HepG2 (cell line): ENCODE measurements around the gene POLE4. TPM values are rescaled to one million over a fixed set of nuclear protein-coding genes. Genes with fewer than 3 reads are reported as not detected.

Source experiments
- CBFB ChIP-seq: sonication (generic); formaldehyde crosslinking; IDR thresholded peaks from 2 replicates; pipeline ENCODE4 v1.4.0; 2020; ENCODE audit warnings: missing genetic modification reagents
- HNF1A ChIP-seq, 2 experiments: sonication (generic) in 1 of 2; formaldehyde crosslinking in 1 of 2; IDR thresholded peaks; 2 replicates each; pipeline versions ENCODE4 v1.4.0 to v1.6.1; 2016 to 2020; ENCODE audit warnings: borderline replicate concordance in 1 of 2, low read depth in 1 of 2, mild to moderate bottlenecking in 1 of 2, missing genetic modification reagents in 1 of 2
- ISL2 ChIP-seq: sonication (generic); formaldehyde crosslinking; IDR thresholded peaks from 2 replicates; pipeline ENCODE4 v1.5.0; 2020; ENCODE audit warnings: missing genetic modification reagents
- NFKB2 ChIP-seq: sonication (generic); formaldehyde crosslinking; IDR thresholded peaks from 2 replicates; pipeline ENCODE4 v1.4.0; 2020; ENCODE audit warnings: missing genetic modification reagents, borderline replicate concordance
- NR2F2 ChIP-seq: IDR thresholded peaks from 2 replicates; pipeline ENCODE4 v1.6.1; 2012; ENCODE audit warnings: low read depth, inconsistent platforms, borderline replicate concordance
- PATZ1 ChIP-seq: sonication (generic); formaldehyde crosslinking; IDR thresholded peaks from 2 replicates; pipeline ENCODE4 v1.4.0; 2020; ENCODE audit warnings: missing genetic modification reagents
- RAD21 ChIP-seq: fragments of 450-650 bp; formaldehyde crosslinking; IDR thresholded peaks from 2 replicates; pipeline ENCODE4 v1.5.0; 2020; ENCODE audit warnings: mild to moderate bottlenecking
- RBM39 ChIP-seq: fragments of 200-400 bp; formaldehyde crosslinking; IDR thresholded peaks from one replicate; pipeline ENCODE4 v1.6.1; 2018; ENCODE audit warnings: antibody characterized with exemption, mild to moderate bottlenecking, low read depth, low read length; ENCODE audit not compliant: poor library complexity, severe bottlenecking
- SMYD3 ChIP-seq: sonication (generic); formaldehyde crosslinking; IDR thresholded peaks from 2 replicates; pipeline ENCODE4 v1.8.1; 2023; ENCODE audit warnings: mild to moderate bottlenecking, missing genetic modification reagents
- XRCC5 ChIP-seq: fragments of 200-400 bp; formaldehyde crosslinking; optimal IDR thresholded peaks from 2 replicates; pipeline ENCODE3; 2017; ENCODE audit warnings: mild to moderate bottlenecking, low read length
- ZFP37 ChIP-seq: sonication (generic); formaldehyde crosslinking; IDR thresholded peaks from 2 replicates; pipeline ENCODE4 v1.4.0; 2020; ENCODE audit warnings: missing genetic modification reagents, borderline replicate concordance
- ZNF512B ChIP-seq: sonication (generic); formaldehyde crosslinking; IDR thresholded peaks from 2 replicates; pipeline ENCODE4 v1.5.1; 2020; ENCODE audit warnings: missing genetic modification reagents, mild to moderate bottlenecking, borderline replicate concordance
- ZNF567 ChIP-seq: sonication (generic); formaldehyde crosslinking; IDR thresholded peaks from 2 replicates; pipeline ENCODE4 v1.8.1; 2023; ENCODE audit warnings: mild to moderate bottlenecking, missing genetic modification reagents, borderline replicate concordance
- polyA plus RNA-seq, 8 experiments: library from polyadenylated mRNA; depleted of rRNA in 3 of 8; stranded (reverse) in 7 of 8; unstranded in 1 of 8; fragments of >200 nt; fragmentation: Illumina TruSeq in 4 of 8; extraction: Trizol in 4 of 8; gene quantifications; 2 replicates each; pipeline versions ENCODE4 v1.2.1 to v1.2.3, GENCODE V29; 2011 to 2016; ENCODE audit warnings: low read depth in 4 of 8, missing spikeins in 1 of 8, mixed read lengths in 1 of 8; ENCODE audit not compliant: insufficient read depth in 1 of 8
- total RNA-seq, 5 experiments: library from RNA; depleted of rRNA; stranded (reverse); fragments of >200 nt; fragmentation: Illumina TruSeq; extraction: Trizol; gene quantifications; 2 replicates each; pipeline ENCODE4 v1.2.3, GENCODE V29; 2016; ENCODE audit warnings: low read depth in 1 of 5
- TF ChIP-seq, protein P1 (sequence below): IDR thresholded peaks from 2 replicates; pipeline ENCODE4 v1.6.1; 2012; ENCODE audit warnings: inconsistent platforms

POLE4 gene
- total and polyA plus RNA-seq, 2 of the 13 experiments (the other 11 are each of a cell fraction or from before 2014, with no cell fraction given) = 106 to 116 TPM

DNA sequence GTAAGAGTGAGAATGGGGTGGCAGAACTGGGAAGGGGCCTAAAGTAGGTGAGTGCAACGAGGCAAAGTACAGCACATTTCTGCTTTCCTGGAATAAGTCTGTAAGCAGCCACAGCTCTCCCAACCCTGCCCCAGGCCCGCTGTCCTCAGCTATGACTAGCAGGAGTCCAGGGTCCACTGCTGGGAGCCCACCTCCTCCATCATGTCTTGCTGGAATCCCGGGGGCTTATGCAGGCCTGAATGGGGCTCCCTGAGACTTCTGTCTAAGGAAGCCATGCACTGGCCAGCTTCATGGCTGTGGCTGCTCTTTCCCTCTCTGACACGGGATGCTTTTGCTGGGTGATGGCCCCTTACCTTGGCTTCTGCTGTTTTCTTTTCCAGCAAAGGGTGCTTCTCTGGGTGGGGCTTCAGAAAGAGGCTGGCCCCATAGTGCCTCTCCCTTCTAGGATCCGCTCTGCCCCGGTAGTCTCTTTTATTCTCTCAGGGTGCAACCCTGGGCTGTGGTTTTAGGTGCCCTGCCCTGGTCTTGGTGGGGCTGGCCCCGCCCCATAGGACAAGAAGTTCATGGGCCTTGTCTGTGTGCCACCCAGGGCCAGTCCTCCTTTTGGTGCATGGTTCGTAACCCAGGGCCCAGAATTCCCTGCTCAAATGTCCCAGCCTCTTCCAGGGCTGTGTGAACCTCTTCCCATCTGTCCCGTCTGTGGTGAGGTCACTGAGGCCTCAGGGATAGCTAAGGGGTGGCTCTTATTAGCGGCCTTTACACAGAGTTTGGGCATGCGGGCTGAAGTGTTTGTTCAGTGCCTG, 33.8 kb upstream of the POLE4 start (continued):
- TF ChIP-seq HNF1A (IDR thresholded peaks at IDR 0.05; ENCODE audit: low read depth) (no peak), HNF1A (CRISPR knock-in tag; IDR thresholded peaks at IDR 0.05; ENCODE audit: borderline replicate concordance) (peak; percentile 50; the same call in 1 of the 2 replicates), ZNF567 (CRISPR knock-in tag) (peak; percentile 82), RAD21 (CRISPR knock-in tag) (0 out of 2 replicates have a peak, but pooled peaks have one; percentile 13), XRCC5 (peak; percentile 31), RBM39 (peak; percentile 57), SMYD3 (0 out of 2 replicates have a peak, but pooled peaks have one; percentile 34), PATZ1 (CRISPR knock-in tag) (peak; percentile 31), NFKB2 (CRISPR knock-in tag) (peak; percentile 62; the same call in 1 of the 2 replicates), ZFP37 (0 out of 2 replicates have a peak, but pooled peaks have one; percentile 15), NR2F2 (peak; percentile 19; the same call in 1 of the 2 replicates), ZNF512B (CRISPR knock-in tag) (no peak; the same call in 1 of the 2 replicates), ISL2 (CRISPR knock-in tag) (no peak; the same call in 1 of the 2 replicates), CBFB (peak; percentile 26; the same call in 1 of the 2 replicates)
- TF ChIP-seq, protein P1, sequence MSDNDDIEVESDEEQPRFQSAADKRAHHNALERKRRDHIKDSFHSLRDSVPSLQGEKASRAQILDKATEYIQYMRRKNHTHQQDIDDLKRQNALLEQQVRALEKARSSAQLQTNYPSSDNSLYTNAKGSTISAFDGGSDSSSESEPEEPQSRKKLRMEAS = peak; percentile 39
